ENCODE measurements around the gene CNOT6.

- no peak for TF ChIP-seq POLR2A (IDR thresholded peaks at IDR 0.05)
- TF ChIP-seq CTCF (IDR thresholded peaks at IDR 0.05): no peak
These were observed 100.3 kb downstream of the CNOT6 start for GRCh38 chr5:180594311-180595045.

All from uterus (tissue), 2 donors.